NT2/D1 (cell line): ENCODE measurements around the gene GRAP.
"Not testable (repeated sequence)": the region's sequence is repeated elsewhere in the genome, so short reads cannot be mapped to it uniquely, and the experiment has no call there.

ENCODE experiments used
- SUZ12 ChIP-seq: IDR thresholded peaks from 2 replicates; pipeline ENCODE4 v1.6.1; 2011; ENCODE audit not compliant: insufficient read length, insufficient read depth; ENCODE audit errors: extremely low read depth
- YY1 ChIP-seq: IDR thresholded peaks from 2 replicates; pipeline ENCODE4 v1.6.1; 2011; ENCODE audit not compliant: insufficient read length, insufficient read depth
- ZNF274 ChIP-seq: IDR thresholded peaks from 2 replicates; pipeline ENCODE4 v1.6.1; 2011; ENCODE audit warnings: mild to moderate bottlenecking, low read depth, low read length

DNA sequence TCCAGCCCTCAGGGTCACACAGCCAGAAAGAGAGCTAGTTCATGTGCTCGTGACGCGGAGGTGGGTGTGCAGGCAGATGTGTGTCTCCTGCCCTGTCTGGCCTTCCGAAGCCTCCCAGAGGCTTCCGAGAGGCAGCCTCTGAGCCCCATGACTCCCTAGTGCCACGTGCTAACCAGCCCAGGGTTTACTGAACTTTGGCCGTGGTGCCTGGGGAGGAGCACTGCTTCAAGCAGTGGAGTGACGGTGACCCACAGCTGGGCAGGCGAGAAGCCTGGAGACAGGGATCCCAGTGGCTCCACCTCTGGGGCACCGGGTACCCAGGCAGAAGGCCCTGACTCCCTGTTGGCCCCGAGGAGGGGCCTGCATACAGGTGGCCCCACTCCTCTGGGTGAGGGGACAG is 18.1 kb downstream of the GRAP start:
- TF ChIP-seq YY1, SUZ12, ZNF274: not testable (repeated sequence)
